WTC11 (cell line): ENCODE measurements around the gene LSM5. TPM values are rescaled to one million over a fixed set of nuclear protein-coding genes. Genes with fewer than 3 reads are reported as not detected.
"Not testable (repeated sequence)": the region's sequence is repeated elsewhere in the genome, so short reads cannot be mapped to it uniquely, and the experiment has no call there.

Experiments used
- ATAC-seq: fragments of 200-7000 bp; cut with Tn5 transposase; 2 replicates; pipeline ENCODE4 v1.10.0; 2021; ENCODE audit warnings: mild to moderate bottlenecking, moderate library complexity
- CTCF ChIA-PET: fragments of 300-600 bp; sonication (Branson Sonifier 250); formaldehyde crosslinking; loops from one replicate; lab custom pipeline; 2021; ENCODE audit warnings: antibody characterized with exemption; lab: Charles Lee
- POLR2A ChIA-PET: fragments of 350-600 bp; sonication (Branson Sonifier 250); formaldehyde crosslinking; loops from one replicate; lab custom pipeline; 2021; ENCODE audit warnings: antibody characterized with exemption; lab: Charles Lee
- DNase-seq: peaks from one replicate; pipeline ENCODE4 v3.0.0; 2021; ENCODE audit warnings: low spot score
- H3K27ac Mint-ChIP-seq: 2 replicates; pipeline ENCODE4 v1.8.0; 2021; ENCODE audit warnings: mixed read lengths
- H3K27me3 Mint-ChIP-seq: 2 replicates; pipeline ENCODE4 v1.8.0; 2021; ENCODE audit warnings: low read depth, mild to moderate bottlenecking, moderate library complexity, mixed read lengths
- H3K36me3 Mint-ChIP-seq: 2 replicates; pipeline ENCODE4 v1.8.0; 2021; ENCODE audit warnings: mixed read lengths
- H3K4me1 Mint-ChIP-seq: 2 replicates; pipeline ENCODE4 v1.8.0; 2022; ENCODE audit warnings: mixed read lengths
- H3K4me3 Mint-ChIP-seq: 2 replicates; pipeline ENCODE4 v1.8.0; 2021; ENCODE audit warnings: mild to moderate bottlenecking, moderate library complexity, mixed read lengths
- H3K9me3 Mint-ChIP-seq: 2 replicates; pipeline ENCODE4 v1.8.0; 2021; ENCODE audit warnings: mixed read lengths
- E2F1 ChIP-seq: sonication (generic); formaldehyde crosslinking; IDR thresholded peaks from 2 replicates; pipeline ENCODE4 v1.8.0; 2022; ENCODE audit warnings: mild to moderate bottlenecking, missing genetic modification reagents
- GRHL2 ChIP-seq: fragments of 250-450 bp; sonication (Bioruptor Pico); IDR thresholded peaks from 2 replicates; pipeline ENCODE4 v1.8.0; 2022; ENCODE audit warnings: mild to moderate bottlenecking, moderate library complexity; ENCODE audit not compliant: insufficient replicate concordance, severe bottlenecking
- JUN ChIP-seq: sonication (generic); formaldehyde crosslinking; IDR thresholded peaks from 2 replicates; pipeline ENCODE4 v1.8.0; 2023; ENCODE audit warnings: mild to moderate bottlenecking, missing genetic modification reagents
- NFATC4 ChIP-seq: fragments of 250-450 bp; sonication (Bioruptor Pico); IDR thresholded peaks from 2 replicates; pipeline ENCODE4 v1.9.0; 2021; ENCODE audit warnings: mild to moderate bottlenecking
- NFE2L1 ChIP-seq: sonication (generic); formaldehyde crosslinking; IDR thresholded peaks from 2 replicates; pipeline ENCODE4 v1.8.1; 2023; ENCODE audit warnings: missing genetic modification reagents
- NFYB ChIP-seq: sonication (generic); formaldehyde crosslinking; conservative IDR thresholded peaks from 2 replicates; pipeline ENCODE4 v1.8.0; 2022; ENCODE audit warnings: low read depth, missing genetic modification reagents
- SMAD3 ChIP-seq: sonication (generic); formaldehyde crosslinking; IDR thresholded peaks from 2 replicates; pipeline ENCODE4 v1.8.0; 2022; ENCODE audit warnings: missing genetic modification reagents, mild to moderate bottlenecking, borderline replicate concordance
- ZBTB43 ChIP-seq: sonication (generic); formaldehyde crosslinking; IDR thresholded peaks from 2 replicates; pipeline ENCODE4 v1.8.1; 2023; ENCODE audit warnings: mild to moderate bottlenecking, missing genetic modification reagents
- ZNF317 ChIP-seq: sonication (generic); formaldehyde crosslinking; IDR thresholded peaks from 2 replicates; pipeline ENCODE4 v1.8.1; 2023; ENCODE audit warnings: low read depth, mild to moderate bottlenecking, moderate library complexity, missing genetic modification reagents, borderline replicate concordance
- ZNF423 ChIP-seq: fragments of 250-450 bp; sonication (Bioruptor Pico); IDR thresholded peaks from 2 replicates; pipeline ENCODE4 v2.1.2; 2022; ENCODE audit warnings: mild to moderate bottlenecking, moderate library complexity
- ZSCAN18 ChIP-seq: fragments of 250-450 bp; sonication (Bioruptor Pico); IDR thresholded peaks from 2 replicates; pipeline ENCODE4 v2.1.2; 2022; ENCODE audit warnings: mild to moderate bottlenecking, moderate library complexity
- total RNA-seq: library from RNA; stranded (reverse); gene quantifications from 3 replicates; pipeline ENCODE4 v1.2.3, GENCODE V29; 2021
- TF ChIP-seq, protein P1 (sequence below): sonication (generic); formaldehyde crosslinking; IDR thresholded peaks from 2 replicates; pipeline ENCODE4 v1.8.0; 2022; ENCODE audit warnings: mild to moderate bottlenecking, missing genetic modification reagents
- TF ChIP-seq, protein P2 (sequence below): sonication (generic); formaldehyde crosslinking; IDR thresholded peaks from 2 replicates; pipeline ENCODE4 v1.8.1; 2022; ENCODE audit warnings: mild to moderate bottlenecking, missing genetic modification reagents, moderate library complexity, borderline replicate concordance

LSM5 gene
- total RNA-seq, 1 experiment from 2014 or later: 89.5 TPM

DNA sequence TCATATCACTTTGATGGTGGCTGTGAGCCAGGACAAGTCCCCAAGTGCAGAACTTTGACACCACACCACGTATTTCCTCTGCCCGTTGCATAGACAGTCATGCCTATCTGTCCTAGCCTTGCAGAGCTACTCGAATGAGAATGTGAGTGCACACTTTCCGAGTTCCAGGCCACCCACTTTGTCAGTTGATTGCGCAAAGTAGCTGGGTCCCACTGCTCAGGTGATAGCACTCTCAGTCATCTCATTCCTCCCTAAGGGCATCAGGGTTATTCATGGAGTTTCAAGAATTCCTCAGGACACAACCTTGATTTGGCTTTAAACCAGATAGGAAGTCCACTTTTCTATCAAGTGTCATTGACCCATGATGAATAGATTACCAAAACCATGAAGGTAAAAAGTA is 19.3 kb downstream of the LSM5 start:
- H3K4me1 Mint-ChIP-seq: no peaks in the 10 kb centered on the region
- no peak for TF ChIP-seq JUN (CRISPR knock-in tag)
- TF ChIP-seq, protein P1, sequence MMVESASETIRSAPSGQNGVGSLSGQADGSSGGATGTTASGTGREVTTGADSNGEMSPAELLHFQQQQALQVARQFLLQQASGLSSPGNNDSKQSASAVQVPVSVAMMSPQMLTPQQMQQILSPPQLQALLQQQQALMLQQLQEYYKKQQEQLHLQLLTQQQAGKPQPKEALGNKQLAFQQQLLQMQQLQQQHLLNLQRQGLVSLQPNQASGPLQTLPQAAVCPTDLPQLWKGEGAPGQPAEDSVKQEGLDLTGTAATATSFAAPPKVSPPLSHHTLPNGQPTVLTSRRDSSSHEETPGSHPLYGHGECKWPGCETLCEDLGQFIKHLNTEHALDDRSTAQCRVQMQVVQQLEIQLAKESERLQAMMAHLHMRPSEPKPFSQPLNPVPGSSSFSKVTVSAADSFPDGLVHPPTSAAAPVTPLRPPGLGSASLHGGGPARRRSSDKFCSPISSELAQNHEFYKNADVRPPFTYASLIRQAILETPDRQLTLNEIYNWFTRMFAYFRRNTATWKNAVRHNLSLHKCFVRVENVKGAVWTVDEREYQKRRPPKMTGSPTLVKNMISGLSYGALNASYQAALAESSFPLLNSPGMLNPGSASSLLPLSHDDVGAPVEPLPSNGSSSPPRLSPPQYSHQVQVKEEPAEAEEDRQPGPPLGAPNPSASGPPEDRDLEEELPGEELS (CRISPR knock-in tag): no peak
- TF ChIP-seq, all 79 proteins: peak for 0
- ChIA-PET POLR2A (no interaction called here), CTCF (interaction anchor here (0.6 kb wide), 1 partner anchor 19 kb away, joined by 3 read pairs; no protein-coding TSS in a partner anchor)
- ATAC-seq (no peak), DNase-seq (no peak)
- H3K36me3 Mint-ChIP-seq: peaks cover 3% of the 10 kb centered on the region; the same call in 1 of the 2 replicates
- H3K27me3 Mint-ChIP-seq: no peaks in the 10 kb centered on the region; the same call in 1 of the 2 replicates
- no peak overlapping the region for H3K4me3 Mint-ChIP-seq
- H3K27ac Mint-ChIP-seq: no peak overlapping the region
- peaks cover 13% of the 10 kb centered on the region for H3K9me3 Mint-ChIP-seq

- H3K4me3 Mint-ChIP-seq: not testable (repeated sequence)
Observed at GRCh38 chr7:32470004-32470403, 20.2 kb downstream of the LSM5 start.

DNA sequence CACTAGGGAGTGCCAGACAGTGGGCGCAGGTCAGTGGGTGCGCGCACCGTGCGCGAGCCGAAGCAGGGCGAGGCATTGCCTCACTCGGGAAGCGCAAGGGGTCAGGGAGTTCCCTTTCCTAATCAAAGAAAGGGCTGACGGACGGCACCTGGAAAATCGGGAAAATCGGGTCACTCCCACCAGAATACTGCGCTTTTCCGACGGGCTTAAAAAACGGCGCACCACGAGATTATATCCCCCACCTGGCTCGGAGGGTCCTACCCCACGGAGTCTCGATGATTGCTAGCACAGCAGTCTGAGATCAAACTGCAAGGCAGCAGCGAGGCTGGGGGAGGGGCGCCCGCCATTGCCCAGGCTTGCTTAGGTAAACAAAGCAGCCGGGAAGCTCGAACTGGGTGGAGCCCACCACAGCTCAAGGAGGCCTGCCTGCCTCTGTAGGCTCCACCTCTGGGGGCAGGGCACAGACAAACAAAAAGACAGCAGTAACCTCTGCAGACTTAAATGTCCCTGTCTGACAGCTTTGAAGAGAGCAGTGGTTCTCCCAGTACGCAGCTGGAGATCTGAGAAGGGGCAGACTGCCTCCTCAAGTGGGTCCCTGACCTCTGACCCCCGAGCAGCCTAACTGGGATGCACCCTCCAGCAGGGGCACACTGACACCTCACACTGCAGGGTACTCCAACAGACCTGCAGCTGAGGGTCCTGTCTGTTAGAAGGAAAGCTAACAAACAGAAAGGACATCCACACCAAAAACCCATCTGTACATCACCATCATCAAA is 25.4 kb downstream of the LSM5 start:
- CTCF ChIA-PET, H3K36me3 Mint-ChIP-seq, H3K27me3 Mint-ChIP-seq, DNase-seq, ATAC-seq, H3K27ac Mint-ChIP-seq, H3K9me3 Mint-ChIP-seq: not testable (repeated sequence)
- Mint-ChIP-seq H3K4me3 (peak overlapping the region; percentile 63), H3K4me1 (peaks cover 11% of the 10 kb centered on the region)
- POLR2A ChIA-PET: interaction anchor here (0.6 kb wide), 1 partner anchor 18 kb away, joined by 3 read pairs; no protein-coding TSS in a partner anchor

More at GRCh38 chr7:32470004-32470403, 20.2 kb downstream of the LSM5 start:
- DNase-seq, CTCF ChIA-PET, H3K27ac Mint-ChIP-seq, H3K36me3 Mint-ChIP-seq, H3K27me3 Mint-ChIP-seq, H3K4me1 Mint-ChIP-seq, ATAC-seq, POLR2A ChIA-PET: not testable (repeated sequence)
- peaks cover 13% of the 10 kb centered on the region for H3K9me3 Mint-ChIP-seq

GRCh38 chr7:32462977-32463376 is 27.2 kb downstream of the LSM5 start:
- peaks cover 11% of the 10 kb centered on the region for H3K4me1 Mint-ChIP-seq
- no peak overlapping the region for H3K4me3 Mint-ChIP-seq
- POLR2A ChIA-PET: no interaction called here
- no peak for TF ChIP-seq NFE2L1 (CRISPR knock-in tag)
- TF ChIP-seq, protein P2, sequence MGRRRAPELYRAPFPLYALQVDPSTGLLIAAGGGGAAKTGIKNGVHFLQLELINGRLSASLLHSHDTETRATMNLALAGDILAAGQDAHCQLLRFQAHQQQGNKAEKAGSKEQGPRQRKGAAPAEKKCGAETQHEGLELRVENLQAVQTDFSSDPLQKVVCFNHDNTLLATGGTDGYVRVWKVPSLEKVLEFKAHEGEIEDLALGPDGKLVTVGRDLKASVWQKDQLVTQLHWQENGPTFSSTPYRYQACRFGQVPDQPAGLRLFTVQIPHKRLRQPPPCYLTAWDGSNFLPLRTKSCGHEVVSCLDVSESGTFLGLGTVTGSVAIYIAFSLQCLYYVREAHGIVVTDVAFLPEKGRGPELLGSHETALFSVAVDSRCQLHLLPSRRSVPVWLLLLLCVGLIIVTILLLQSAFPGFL (CRISPR knock-in tag): no peak
- no peak for TF ChIP-seq ZBTB43 (CRISPR knock-in tag)
- TF ChIP-seq E2F1: no peak
- no peak for TF ChIP-seq GRHL2 (CRISPR knock-in tag)
- no peak for TF ChIP-seq SMAD3 (CRISPR knock-in tag)
- TF ChIP-seq ZSCAN18 (CRISPR knock-in tag): no peak
- no peak for TF ChIP-seq NFYB
- TF ChIP-seq ZNF317 (CRISPR knock-in tag): no peak
- no peak for TF ChIP-seq NFATC4
- TF ChIP-seq ZNF423 (CRISPR knock-in tag): no peak
- CTCF ChIA-PET: no interaction called here
- H3K27me3 Mint-ChIP-seq: no peaks in the 10 kb centered on the region
- ATAC-seq: no peak
- H3K27ac Mint-ChIP-seq: no peak overlapping the region
- no peak for DNase-seq
- no peaks in the 10 kb centered on the region for H3K9me3 Mint-ChIP-seq
- peaks cover 7% of the 10 kb centered on the region for H3K36me3 Mint-ChIP-seq
